Ovary (tissue), 3 donors: ENCODE measurements around the gene TMEM41B.

Experiments used
- POLR2A ChIP-seq: fragments of 450-650 bp; IDR thresholded peaks from one replicate; pipeline ENCODE4 v1.6.1; 2017; ENCODE audit warnings: antibody characterized with exemption, mild to moderate bottlenecking, moderate library complexity
- TF ChIP-seq, protein P1 (sequence below), 3 donors: fragments of 450-650 bp in 2 of 3; fragments of 200-600 bp in 1 of 3; IDR thresholded peaks; one replicate each; pipeline versions ENCODE4 v1.5.1 to v1.8.0; 2016 to 2022; ENCODE audit warnings: antibody characterized with exemption in 3 of 3, mild to moderate bottlenecking in 1 of 3
- donor health status: DM: no; HTN: no; CAD: no.

DNA sequence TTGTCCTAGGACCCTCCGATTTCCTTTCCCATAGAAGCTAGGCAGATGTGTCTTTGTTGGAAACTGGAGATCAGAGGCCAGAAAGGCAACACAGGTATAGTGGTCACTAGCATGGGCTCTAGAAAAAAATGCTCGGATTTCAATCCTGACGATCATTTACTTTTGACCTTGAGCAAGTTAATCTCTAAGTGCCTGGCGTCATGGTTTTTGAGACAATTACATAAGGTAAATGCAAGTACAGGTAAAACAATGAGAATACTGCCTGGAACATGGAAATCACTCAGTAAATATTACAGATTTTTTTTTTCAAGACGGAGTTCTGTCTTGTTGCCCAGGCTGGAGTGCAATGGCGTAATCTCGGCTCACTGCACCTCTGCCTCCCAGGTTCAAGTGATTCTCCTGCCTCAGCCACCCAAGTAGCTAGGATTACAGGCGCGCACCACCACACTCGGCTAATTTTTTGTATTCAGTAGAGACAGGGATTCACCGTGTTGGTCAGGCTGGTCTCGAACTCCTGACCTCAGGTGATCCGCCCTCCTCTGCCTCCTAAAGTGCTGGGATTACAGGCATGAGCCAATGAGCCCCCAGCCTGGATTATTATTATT lies 48.2 kb downstream of the TMEM41B start:
- TF ChIP-seq, protein P1, sequence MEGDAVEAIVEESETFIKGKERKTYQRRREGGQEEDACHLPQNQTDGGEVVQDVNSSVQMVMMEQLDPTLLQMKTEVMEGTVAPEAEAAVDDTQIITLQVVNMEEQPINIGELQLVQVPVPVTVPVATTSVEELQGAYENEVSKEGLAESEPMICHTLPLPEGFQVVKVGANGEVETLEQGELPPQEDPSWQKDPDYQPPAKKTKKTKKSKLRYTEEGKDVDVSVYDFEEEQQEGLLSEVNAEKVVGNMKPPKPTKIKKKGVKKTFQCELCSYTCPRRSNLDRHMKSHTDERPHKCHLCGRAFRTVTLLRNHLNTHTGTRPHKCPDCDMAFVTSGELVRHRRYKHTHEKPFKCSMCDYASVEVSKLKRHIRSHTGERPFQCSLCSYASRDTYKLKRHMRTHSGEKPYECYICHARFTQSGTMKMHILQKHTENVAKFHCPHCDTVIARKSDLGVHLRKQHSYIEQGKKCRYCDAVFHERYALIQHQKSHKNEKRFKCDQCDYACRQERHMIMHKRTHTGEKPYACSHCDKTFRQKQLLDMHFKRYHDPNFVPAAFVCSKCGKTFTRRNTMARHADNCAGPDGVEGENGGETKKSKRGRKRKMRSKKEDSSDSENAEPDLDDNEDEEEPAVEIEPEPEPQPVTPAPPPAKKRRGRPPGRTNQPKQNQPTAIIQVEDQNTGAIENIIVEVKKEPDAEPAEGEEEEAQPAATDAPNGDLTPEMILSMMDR (IDR thresholded peaks at IDR 0.05) = no peak
- no peak for TF ChIP-seq POLR2A
